IPS-18a (cell line): Measurements from ENCODE around the gene FAM32A.

Experiments used
- H3K27ac ChIP-seq: one replicate; pipeline ENCODE4 v1.5.1; 2013; ENCODE audit warnings: low read length
- H3K27me3 ChIP-seq: one replicate; pipeline ENCODE4 v1.6.1; 2013; ENCODE audit warnings: mild to moderate bottlenecking, low read length; ENCODE audit not compliant: control insufficient read depth, insufficient read depth
- H3K36me3 ChIP-seq: one replicate; pipeline ENCODE4 v1.6.1; 2013; ENCODE audit warnings: low read depth, low read length; ENCODE audit not compliant: control insufficient read depth
- H3K4me1 ChIP-seq: one replicate; pipeline ENCODE4 v1.6.1; 2013; ENCODE audit warnings: low read depth, low read length; ENCODE audit not compliant: control insufficient read depth
- H3K4me3 ChIP-seq: one replicate; pipeline ENCODE4 v1.5.1; 2013; ENCODE audit warnings: low read length
- H3K9ac ChIP-seq: one replicate; pipeline ENCODE4 v1.6.1; 2013; ENCODE audit warnings: mild to moderate bottlenecking, low read length, moderate library complexity
- H3K9me3 ChIP-seq: one replicate; pipeline ENCODE4 v1.6.1; 2013; ENCODE audit warnings: low read depth, low read length; ENCODE audit not compliant: control insufficient read depth

The FAM32A gene

GRCh38 chr19:16205205-16206045 lies 20.2 kb downstream of the FAM32A start:
- no peaks in the 10 kb centered on the region for H3K27me3 ChIP-seq
- no peak overlapping the region for H3K9ac ChIP-seq
- H3K36me3 ChIP-seq = peaks cover 5% of the 10 kb centered on the region
- no peak overlapping the region for H3K4me3 ChIP-seq
- no peaks in the 10 kb centered on the region for H3K4me1 ChIP-seq
- no peaks in the 10 kb centered on the region for H3K9me3 ChIP-seq
- H3K27ac ChIP-seq = no peak overlapping the region

- Histone ChIP-seq H3K27me3 (no peaks in the 10 kb centered on the region), H3K27ac (no peak overlapping the region), H3K4me3 (no peak overlapping the region), H3K9ac (no peak overlapping the region), H3K36me3 (peaks cover 5% of the 10 kb centered on the region), H3K9me3 (no peaks in the 10 kb centered on the region), H3K4me1 (no peaks in the 10 kb centered on the region)
These were observed 20.9 kb downstream of the FAM32A start for GRCh38 chr19:16206046-16206605.

DNA sequence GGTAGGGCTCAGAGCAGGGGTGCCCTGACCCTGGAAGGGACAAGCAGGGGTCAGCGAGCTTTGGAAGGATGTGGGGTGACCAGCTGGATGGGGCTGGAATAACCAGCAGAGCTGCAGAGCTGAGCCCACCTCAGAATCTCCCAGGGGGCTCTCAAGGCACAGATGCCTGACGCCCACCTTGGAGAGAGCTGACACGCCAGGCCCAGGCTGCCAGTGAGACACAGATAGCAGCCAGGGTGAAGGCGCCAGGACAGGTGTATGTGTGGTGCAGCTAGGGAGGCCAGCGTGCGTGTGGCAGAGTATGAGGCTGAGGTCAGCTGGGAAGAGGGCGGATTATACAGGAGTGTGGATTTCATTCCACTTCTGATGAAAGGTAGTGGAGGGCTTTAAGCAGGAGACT lies 21.4 kb downstream of the FAM32A start:
- Histone ChIP-seq H3K27me3 (no peaks in the 10 kb centered on the region), H3K36me3 (peaks cover 5% of the 10 kb centered on the region), H3K9me3 (no peaks in the 10 kb centered on the region), H3K9ac (no peak overlapping the region), H3K4me3 (no peak overlapping the region), H3K4me1 (no peaks in the 10 kb centered on the region), H3K27ac (no peak overlapping the region)

- no peak overlapping the region for H3K9ac ChIP-seq
- H3K27me3 ChIP-seq = no peaks in the 10 kb centered on the region
- peaks cover 5% of the 10 kb centered on the region for H3K36me3 ChIP-seq
- H3K4me1 ChIP-seq = no peaks in the 10 kb centered on the region
- no peaks in the 10 kb centered on the region for H3K9me3 ChIP-seq
- no peak overlapping the region for H3K4me3 ChIP-seq
- no peak overlapping the region for H3K27ac ChIP-seq
These were observed 21.9 kb downstream of the FAM32A start for GRCh38 chr19:16207063-16207462.

GRCh38 chr19:16207490-16208025 lies 22.3 kb downstream of the FAM32A start:
- H3K9ac ChIP-seq = no peak overlapping the region
- H3K27me3 ChIP-seq = no peaks in the 10 kb centered on the region
- H3K4me3 ChIP-seq = no peak overlapping the region
- H3K27ac ChIP-seq = no peak overlapping the region
- H3K9me3 ChIP-seq = no peaks in the 10 kb centered on the region
- no peaks in the 10 kb centered on the region for H3K4me1 ChIP-seq
- H3K36me3 ChIP-seq = peaks cover 5% of the 10 kb centered on the region

GRCh38 chr19:16208064-16208759 lies 23.0 kb downstream of the FAM32A start:
- H3K36me3 ChIP-seq = peaks cover 4% of the 10 kb centered on the region
- H3K27me3 ChIP-seq = no peaks in the 10 kb centered on the region
- no peaks in the 10 kb centered on the region for H3K4me1 ChIP-seq
- H3K27ac ChIP-seq = no peak overlapping the region
- no peak overlapping the region for H3K4me3 ChIP-seq
- H3K9me3 ChIP-seq = no peaks in the 10 kb centered on the region
- H3K9ac ChIP-seq = no peak overlapping the region

DNA sequence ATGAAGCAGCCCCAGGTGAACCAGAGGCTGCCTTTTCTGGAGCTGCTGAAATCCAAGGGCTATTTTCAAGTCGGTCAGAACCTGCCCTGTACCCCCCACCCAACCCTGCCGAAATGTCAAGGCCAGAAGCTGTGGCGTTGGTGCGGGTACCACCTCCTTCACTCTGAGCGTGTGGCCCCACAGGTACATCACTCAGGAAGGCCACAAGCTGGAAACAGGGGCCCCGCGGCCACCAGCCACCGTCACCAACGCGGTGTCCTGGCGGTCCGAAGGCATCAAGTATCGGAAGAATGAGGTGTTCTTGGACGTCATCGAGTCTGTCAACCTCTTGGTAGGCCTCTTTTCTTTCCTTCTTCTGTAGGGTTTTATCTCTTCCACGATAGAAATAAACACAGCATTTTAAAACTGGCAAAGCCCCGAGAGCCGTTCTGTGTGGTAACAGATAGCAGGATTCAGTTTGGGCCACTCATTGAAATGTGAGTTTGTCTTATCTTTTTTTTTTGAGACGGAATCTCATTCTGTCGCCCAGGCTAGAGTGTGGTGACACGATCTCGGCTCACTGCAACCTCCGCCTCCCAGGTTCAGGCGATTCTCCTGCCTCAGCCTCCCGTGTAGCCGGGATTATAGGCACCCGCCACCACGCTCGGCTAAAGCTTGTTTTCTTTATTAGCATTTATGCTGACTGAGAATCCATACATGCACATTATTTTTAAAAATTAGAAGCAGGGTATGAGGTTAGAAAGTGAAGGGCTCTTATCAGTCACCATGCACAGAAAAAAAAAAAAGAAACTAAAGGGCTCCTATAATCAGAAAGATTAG lies 23.8 kb downstream of the FAM32A start:
- Histone ChIP-seq H3K27ac (no peak overlapping the region), H3K9ac (no peak overlapping the region), H3K36me3 (no peaks in the 10 kb centered on the region)

GRCh38 chr19:16210168-16210567 lies 25.0 kb downstream of the FAM32A start:
- H3K36me3 ChIP-seq = no peaks in the 10 kb centered on the region

More for the DNA sequence above, 23.8 kb downstream of the FAM32A start:
- no peaks in the 10 kb centered on the region for H3K27me3 ChIP-seq
- no peak overlapping the region for H3K4me3 ChIP-seq
- H3K4me1 ChIP-seq = no peaks in the 10 kb centered on the region
- no peaks in the 10 kb centered on the region for H3K9me3 ChIP-seq

GRCh38 chr19:16213076-16213475 lies 27.9 kb downstream of the FAM32A start:
- no peaks in the 10 kb centered on the region for H3K27me3 ChIP-seq
- no peaks in the 10 kb centered on the region for H3K9me3 ChIP-seq
- H3K4me1 ChIP-seq = no peaks in the 10 kb centered on the region
- no peak overlapping the region for H3K9ac ChIP-seq
- H3K4me3 ChIP-seq = no peak overlapping the region
- H3K27ac ChIP-seq = no peak overlapping the region
- H3K36me3 ChIP-seq = no peaks in the 10 kb centered on the region

More at GRCh38 chr19:16210168-16210567, 25.0 kb downstream of the FAM32A start:
- H3K27ac ChIP-seq = no peak overlapping the region
- H3K9me3 ChIP-seq = no peaks in the 10 kb centered on the region
- H3K9ac ChIP-seq = no peak overlapping the region
- no peaks in the 10 kb centered on the region for H3K4me1 ChIP-seq
- H3K27me3 ChIP-seq = no peaks in the 10 kb centered on the region
- H3K4me3 ChIP-seq = no peak overlapping the region

DNA sequence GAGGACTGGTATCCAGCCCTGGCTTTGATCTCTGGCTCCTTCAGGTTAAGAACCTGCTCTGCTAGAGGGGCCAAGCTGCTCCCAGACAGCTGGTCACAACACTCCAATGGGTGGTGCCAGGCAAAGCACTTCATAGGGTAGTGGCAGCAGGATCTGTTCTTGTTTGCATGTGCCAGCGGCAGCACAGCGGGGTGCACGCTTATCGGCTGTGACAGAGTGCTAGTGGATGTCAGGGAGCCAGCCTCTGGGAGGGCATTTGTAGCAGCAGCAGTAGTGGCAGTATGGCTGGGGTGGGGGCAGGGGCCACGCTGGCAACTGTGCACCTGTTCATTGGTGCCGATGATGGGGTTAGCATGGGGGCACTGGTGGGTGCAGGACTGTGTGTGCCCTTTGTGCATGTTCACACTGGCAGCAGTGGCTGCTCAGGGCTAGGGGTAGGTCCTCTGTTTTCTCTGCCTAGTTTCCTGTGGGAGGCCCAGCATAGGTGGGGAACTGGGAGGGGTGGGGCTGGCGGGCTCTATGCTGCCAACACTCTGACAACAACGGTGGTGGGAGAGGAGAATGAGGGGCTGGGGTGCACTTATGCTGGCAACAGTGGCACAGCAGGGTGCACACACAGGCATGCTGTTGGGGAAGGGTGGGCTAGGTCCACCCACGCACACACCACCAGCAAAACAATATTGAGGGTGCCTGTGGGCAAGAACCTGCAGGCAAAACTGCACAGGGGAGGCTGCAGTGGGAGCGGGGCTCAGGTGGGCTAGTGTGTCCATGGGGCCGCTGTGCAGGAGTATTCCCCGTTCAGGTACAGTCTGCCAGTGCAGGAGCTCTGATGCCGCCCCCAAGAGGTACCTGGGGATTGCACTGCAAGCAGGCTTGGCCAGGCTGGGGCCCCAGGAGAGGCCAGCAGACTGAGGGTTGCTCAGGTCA lies 31.8 kb downstream of the FAM32A start:
- Histone ChIP-seq H3K9ac (no peak overlapping the region), H3K36me3 (no peaks in the 10 kb centered on the region)

More for the DNA sequence above, 31.8 kb downstream of the FAM32A start:
- peaks cover 6% of the 10 kb centered on the region for H3K9me3 ChIP-seq
- no peak overlapping the region for H3K4me3 ChIP-seq
- no peaks in the 10 kb centered on the region for H3K4me1 ChIP-seq
- no peaks in the 10 kb centered on the region for H3K27me3 ChIP-seq
- no peak overlapping the region for H3K27ac ChIP-seq
